Measurements from ENCODE around the gene TWIST2.

GRCh38 chr2:238896641-238897040 lies 48.8 kb downstream of the TWIST2 start:
- TF ChIP-seq POLR2A (IDR thresholded peaks at IDR 0.05) = no peak
- TF ChIP-seq CTCF (IDR thresholded peaks at IDR 0.05) = no peak

Measured in thyroid gland (tissue), 4 donors.